Activated CD4-positive, CD25-positive, alpha-beta regulatory T cell treated with anti-CD3 and anti-CD28 coated beads, Interleukin-2, amount 50 U/mL, for 16 hours (primary cell): ENCODE measurements around the gene ADAM8.

Experiments
- DNase-seq: peaks from one replicate; pipeline ENCODE4 v3.0.0-alpha.2; 2020; ENCODE audit warnings: low read depth, low spot score

Gene ADAM8

DNA sequence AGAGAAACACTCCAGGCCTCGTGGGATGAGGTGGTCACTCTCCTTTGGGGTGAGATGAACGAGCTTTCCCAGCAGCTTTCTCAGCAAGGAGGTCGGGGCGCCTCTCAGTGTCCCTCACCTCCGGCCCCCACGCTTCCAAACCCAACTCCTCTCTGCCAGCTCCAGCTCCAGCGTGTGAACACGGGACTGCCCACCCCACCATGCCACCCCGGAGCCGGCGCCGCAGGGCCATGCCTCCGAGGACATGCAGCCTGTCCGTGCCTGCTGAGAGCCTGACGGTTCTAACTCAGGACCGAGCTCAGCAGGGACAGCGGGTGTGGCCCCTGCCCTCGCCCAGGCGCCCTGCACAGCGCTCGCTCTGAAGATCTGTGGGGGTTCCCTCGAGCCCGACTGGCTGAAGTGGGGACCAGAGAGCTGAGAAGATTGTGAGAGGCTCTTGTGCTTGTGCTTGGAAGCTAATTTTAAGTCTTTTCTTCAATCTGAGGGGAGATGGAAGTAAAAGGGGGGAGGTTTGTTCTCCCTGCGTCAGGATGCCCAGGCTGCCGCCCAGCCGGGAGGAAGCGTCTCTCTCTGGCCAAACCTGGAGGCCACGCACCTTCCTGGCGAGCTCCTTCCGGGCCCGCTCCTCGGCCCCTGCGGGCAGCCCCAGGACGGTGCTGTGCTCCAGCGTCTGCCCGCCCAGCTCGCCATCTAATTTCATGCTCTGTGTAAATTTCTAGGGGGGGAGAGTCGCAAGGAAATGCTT, 5.1 kb upstream of the ADAM8 start:
- DNase-seq, result no peak

GRCh38 chr10:133281084-133281483, 4.4 kb upstream of the ADAM8 start:
- no peak for DNase-seq

DNA sequence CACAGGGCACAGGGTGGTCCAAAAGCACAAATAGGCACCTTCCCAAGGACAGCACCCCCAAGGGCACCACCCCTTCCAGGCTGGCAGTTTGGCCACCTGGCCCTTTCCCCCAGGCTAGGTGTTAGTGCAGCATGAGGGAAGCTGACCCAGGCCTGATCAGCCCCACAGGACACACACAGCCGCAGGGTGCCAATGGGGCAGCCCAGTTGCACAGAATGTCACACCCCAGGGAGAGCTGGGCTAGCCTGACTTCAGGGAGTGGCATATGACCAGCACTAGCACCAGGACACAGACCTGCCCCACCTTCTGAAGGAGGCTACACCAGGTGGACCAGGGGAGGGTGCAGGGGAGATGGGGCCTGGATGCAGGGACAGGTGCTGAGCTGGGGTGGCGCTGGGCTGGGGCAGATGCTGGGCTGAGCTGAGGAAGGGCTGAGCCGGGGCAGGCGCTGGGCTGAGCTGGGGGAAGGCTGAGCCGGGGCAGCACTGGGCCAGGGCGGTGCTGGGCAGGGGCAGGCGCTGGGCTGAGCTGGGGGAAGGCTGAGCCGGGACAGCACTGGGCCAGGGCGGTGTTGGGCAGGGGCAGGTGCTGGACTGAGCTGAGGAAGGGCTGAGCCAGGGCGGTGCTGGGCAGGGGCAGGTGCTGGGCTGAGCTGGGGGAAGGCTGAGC, 3.9 kb upstream of the ADAM8 start:
- no peak for DNase-seq

GRCh38 chr10:133279326-133280226, 2.9 kb upstream of the ADAM8 start:
- DNase-seq, result no peak

DNA sequence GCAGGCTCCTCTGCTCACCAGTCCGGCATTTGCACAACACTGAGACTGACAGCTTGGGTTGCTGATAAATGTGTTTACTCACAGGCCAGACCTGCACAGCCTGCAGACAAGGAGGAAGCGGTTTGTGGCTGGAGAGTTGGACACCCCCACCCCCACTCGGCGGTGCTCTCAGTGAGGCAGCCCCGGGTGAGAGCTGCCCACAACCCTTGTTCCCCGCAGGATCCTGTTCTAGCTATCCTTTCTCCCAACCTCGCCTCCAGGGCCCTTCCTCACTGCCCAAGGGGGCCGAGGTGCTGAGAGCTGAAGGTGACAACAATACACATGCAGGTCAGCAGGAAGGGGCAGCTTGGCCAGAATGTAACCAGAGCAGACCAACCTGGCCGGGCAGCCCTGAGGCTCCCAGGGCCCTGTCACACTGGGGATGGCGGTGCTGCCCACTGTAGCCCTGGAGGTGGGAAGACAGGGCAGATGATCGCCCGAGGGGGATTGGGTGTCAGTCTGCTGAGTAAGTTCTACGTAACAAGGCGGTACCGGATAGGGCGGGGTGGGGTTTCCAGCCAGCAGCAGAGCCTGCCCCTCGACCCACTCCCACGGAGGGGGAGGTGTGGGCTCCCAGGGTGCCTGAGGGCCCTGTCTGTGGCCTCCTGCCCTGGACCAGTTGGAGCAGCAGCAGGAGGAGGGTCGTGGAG, 2.1 kb upstream of the ADAM8 start:
- DNase-seq, result no peak

DNA sequence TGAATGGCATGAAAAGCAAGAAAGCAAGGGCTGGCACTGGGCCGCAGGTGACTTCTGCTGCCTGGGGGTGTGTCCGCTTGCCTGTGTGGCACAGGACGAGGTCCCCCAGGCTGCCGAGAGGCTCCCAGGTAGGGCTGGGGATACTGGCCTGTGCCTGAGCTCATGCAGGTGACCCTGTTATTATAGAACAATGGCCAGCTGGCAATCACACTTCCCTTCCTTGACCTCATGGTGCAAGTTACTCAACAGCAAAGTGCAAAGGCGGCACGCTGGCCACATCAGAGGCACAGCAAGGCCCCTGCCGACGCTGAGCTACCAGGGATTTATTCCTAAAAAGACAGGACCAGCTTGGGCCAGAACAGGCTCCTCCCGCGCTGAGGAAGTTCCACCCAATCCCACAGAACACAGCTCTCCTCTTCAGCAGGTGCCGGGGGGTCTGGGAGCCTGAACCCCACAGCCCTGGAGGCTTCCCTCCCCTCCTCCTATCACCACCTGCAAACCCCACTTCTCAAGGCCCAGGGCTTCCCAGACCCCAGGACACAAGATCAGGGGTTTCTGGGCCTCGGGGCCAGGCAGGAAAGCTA, 1.4 kb upstream of the ADAM8 start:
- DNase-seq, result no peak

GRCh38 chr10:133277277-133277992, 767 bp upstream of the ADAM8 start:
- no peak for DNase-seq

GRCh38 chr10:133276100-133276434, 601 bp downstream of the ADAM8 start:
- no peak for DNase-seq

- DNase-seq, result no peak
Observed at GRCh38 chr10:133275684-133276092, 980 bp downstream of the ADAM8 start.

GRCh38 chr10:133274751-133275683, 1.7 kb downstream of the ADAM8 start:
- DNase-seq, result peak; percentile 72

GRCh38 chr10:133273534-133274143, 3.0 kb downstream of the ADAM8 start:
- no peak for DNase-seq

DNA sequence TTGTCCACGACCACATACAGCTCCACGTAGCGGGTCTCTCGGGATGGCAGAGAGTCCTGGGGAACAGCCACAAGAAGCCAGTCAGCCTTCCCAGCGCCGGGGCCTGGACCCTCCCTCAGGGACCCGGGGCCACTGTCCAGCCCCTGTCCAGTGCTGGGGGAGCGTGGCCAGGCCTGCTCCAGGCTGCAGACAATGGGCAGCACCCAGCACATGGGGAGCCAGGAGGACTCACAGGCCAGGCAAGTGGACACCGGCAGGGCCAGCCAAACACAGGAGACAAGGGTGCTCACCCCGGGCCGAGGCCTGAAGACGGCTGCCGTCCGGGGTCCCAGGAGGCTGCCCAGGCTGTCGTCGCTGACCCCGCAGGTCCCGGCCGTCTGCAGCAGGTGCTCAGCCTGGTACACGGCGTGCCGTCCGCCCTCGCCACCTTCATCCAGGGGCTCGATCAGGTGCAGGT, 3.7 kb downstream of the ADAM8 start:
- no peak for DNase-seq

- DNase-seq, result no peak
Observed at GRCh38 chr10:133272301-133272963, 4.2 kb downstream of the ADAM8 start.

DNA sequence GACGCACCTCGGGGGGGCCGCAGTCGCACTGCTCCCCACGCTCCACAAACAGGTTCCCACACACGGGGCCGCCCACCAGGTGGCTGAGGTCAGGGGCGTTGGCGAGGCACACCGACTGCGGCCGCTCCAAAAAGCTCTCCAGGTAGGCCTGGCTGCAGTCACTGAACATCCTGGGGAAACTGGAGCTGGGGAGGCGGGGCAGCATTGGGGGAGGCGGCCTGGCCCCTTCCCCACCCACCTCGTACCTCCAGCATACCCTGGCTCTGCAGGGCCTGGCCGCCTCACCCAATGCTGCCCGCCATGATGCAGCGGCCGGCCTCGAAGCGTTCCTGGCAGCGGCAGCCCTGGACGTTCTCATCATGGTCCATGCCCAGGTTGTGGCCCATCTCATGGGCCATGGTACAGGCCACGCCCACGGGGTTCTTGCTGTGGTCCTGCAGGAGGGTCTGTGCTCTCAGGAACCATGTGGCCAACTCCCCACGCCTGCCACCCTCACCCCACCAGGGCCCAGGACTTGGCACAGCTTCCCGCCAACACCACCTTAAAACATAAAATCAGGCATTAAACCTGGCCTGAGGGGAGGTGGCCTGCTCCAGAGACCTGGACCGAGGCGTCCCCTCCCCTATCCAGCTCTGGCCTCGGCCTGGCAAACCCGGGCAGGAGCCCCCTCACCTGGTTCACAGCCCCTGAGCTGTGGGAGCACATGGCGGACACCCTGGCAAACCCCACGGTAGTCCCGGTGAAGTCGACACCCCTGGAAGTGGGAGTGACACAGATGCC, 5.0 kb downstream of the ADAM8 start:
- no peak for DNase-seq

DNA sequence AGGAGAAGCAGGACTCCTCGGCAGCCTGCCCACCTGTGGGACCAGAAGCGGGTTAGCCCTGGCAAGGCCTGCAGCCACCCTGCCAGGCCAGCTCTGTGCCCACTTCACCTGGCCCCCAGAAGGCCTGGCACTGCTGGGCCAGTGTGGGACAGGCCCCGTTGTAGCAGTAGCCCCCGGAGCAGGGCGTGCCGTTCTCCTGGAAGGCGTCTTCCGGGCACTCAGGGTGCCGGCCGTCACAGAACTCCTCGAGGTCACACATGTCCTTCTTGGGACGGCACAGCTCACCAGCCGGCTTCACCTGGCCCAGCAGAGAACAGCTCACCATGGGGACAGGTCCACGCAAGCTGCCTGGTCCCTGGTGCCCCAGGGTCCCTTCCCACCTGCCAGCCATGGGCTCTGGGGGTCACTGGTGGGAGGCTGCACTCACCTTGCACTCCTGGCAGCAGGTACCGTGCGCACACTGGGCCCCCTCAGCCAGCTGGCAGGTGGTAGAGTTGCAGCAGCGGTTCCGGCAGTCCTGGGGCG, 5.8 kb downstream of the ADAM8 start:
- no peak for DNase-seq

- DNase-seq, result no peak
Observed at GRCh38 chr10:133270204-133270603, 6.5 kb downstream of the ADAM8 start.

DNA sequence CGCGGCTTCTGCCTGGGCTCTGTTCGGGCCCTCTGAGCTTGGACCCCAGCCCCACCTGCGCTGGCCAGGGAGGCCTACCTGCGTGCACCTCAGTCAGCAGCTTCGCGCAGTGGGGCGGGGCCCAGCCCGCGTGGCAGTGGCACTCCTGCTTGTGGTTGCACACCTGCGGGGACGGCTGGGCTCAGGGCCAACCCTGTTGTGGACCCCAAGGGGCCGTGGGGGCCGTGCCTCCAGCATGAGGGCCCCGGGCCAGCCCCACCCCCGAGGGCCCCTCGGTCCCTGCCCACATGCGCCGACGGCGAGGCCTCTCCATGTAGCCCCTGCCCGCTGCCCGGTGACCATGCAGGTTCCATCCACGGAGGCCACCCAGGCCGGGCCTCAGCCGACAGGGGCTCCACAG, 7.3 kb downstream of the ADAM8 start:
- DNase-seq, result no peak

GRCh38 chr10:133268532-133268931, 8.1 kb downstream of the ADAM8 start:
- DNase-seq, result no peak
